HG02642 (cell line): ENCODE data around the gene AKT1.
A peak's percentile ranks its signal among the peaks of the same experiment; 100 is the strongest.
"Not testable (repeated sequence)": the region's sequence is repeated elsewhere in the genome, so short reads cannot be mapped to it uniquely, and the experiment has no call there.

ENCODE experiments used
- ATAC-seq: cut with Tn5 transposase; IDR thresholded peaks from one replicate; pipeline ENCODE4 v1.9.1; 2021; ENCODE audit warnings: mild to moderate bottlenecking; ENCODE audit not compliant: unreplicated experiment, poor library complexity

The AKT1 gene

GRCh38 chr14:104729835-104730181, 65.7 kb downstream of the AKT1 start:
- ATAC-seq, result no peak

GRCh38 chr14:104729176-104729834, 66.2 kb downstream of the AKT1 start:
- not testable (repeated sequence) for ATAC-seq

- ATAC-seq, result no peak
Observed at GRCh38 chr14:104728631-104729030, 66.9 kb downstream of the AKT1 start.

GRCh38 chr14:104726600-104727451, 68.7 kb downstream of the AKT1 start:
- ATAC-seq, result no peak

- no peak for ATAC-seq
Observed at GRCh38 chr14:104725772-104726548, 69.6 kb downstream of the AKT1 start.

GRCh38 chr14:104724981-104725771, 70.4 kb downstream of the AKT1 start:
- no peak for ATAC-seq

- ATAC-seq, result no peak
Observed at GRCh38 chr14:104724407-104724980, 71.1 kb downstream of the AKT1 start.

- ATAC-seq, result peak; percentile 52
Observed at GRCh38 chr14:104723651-104724406, 71.7 kb downstream of the AKT1 start, which contains the start of gene ADSS1. Gene ADSS1, plus strand, starts transcription at chr14:104724229. Its CDS starts 42 bp downstream, at chr14:104724271.

GRCh38 chr14:104722938-104723650, 72.5 kb downstream of the AKT1 start:
- ATAC-seq, result no peak

- ATAC-seq, result no peak
Observed at GRCh38 chr14:104721505-104722431, 73.8 kb downstream of the AKT1 start.
